Measurements from ENCODE around the gene ETNPPL.

Gene ETNPPL

DNA sequence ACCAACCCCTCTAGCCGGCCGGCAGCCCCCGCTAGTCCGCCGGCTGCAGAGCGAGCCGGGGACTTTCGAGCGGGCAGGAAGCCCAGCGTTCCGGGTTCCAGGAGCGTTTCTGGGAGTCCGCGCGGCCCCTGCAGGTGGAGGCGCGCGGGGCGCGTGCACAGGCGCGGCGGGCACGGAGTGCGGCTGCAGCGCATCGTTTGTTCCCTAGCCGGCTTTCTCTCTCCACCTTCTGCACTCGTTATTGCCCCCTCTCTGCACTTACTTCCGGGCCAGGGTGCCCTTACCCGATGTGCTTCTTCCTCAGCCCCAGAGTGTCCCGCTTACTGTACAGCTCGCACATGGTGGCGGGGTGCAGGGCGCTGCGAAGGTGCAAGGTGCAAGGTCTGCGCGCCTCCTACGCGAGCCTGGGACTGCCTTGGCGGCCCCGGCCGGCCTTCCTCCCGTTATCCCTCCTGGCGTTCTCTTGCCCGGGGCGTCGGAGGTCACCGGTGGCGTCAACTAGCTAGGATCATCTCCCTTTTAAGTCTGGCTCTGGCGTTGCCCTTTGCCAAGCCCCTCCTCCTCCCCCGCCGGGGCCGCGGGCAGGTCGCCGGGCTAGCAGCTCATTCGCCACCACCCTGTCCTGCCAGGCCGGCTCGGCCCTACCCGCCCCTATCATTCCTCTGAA is at the start of gene ETNPPL:
Gene ETNPPL (minus strand): TSS at position 495 of the 667 bp plus-strand sequence. CDS start 155 bp downstream, at position 340.
- no peaks in the 10 kb centered on the region for H3K36me3 ChIP-seq
- H3K4me3 ChIP-seq = peak within 1 kb of the TSS; percentile 45 to 49
- H3K4me1 ChIP-seq = peaks cover 0 to 16% (median 8%) of the 10 kb centered on the region in 4 donors
- TF ChIP-seq CTCF (IDR thresholded peaks at IDR 0.05) = no peak
- peaks cover 0 to 4% (median 0%) of the 10 kb centered on the region in 3 donors for H3K9me3 ChIP-seq
- H3K27me3 ChIP-seq = peaks cover 0 to 17% of the 10 kb centered on the region in 2 donors
- no peak within 1 kb of the TSS for H3K27ac ChIP-seq
- intact Hi-C loops (cut with DNase I; ENCODE audit: low total_unique reads) = no loop called here
- no peak for DNase-seq

DNA sequence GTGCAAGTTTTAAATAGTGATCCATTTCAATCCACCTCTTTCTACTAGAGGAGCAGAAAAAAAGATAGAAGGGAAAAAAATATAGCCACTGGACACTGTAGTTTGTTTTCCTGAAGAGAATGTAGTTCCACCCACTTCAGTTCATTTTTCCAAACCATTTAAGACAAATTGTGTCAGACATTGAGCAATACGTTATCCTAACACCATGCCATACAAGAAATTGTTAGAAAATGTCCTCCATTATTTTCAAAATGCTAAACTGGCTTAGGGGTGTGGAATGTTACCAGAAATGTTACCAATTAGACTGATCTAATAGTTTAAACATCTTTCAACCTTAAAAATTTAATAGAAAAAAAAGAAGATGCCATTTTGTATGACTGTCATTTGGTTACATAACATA is 48.6 kb upstream of the ETNPPL start:
- intact Hi-C loops (cut with DNase I; ENCODE audit: low total_unique reads) = no loop called here
- no peak for DNase-seq
- TF ChIP-seq CTCF (IDR thresholded peaks at IDR 0.05) = no peak
- Histone ChIP-seq H3K27me3 (no peaks in the 10 kb centered on the region), H3K9me3 (no peaks in the 10 kb centered on the region), H3K27ac (no peak overlapping the region), H3K4me1 (no peaks in the 10 kb centered on the region), H3K36me3 (no peaks in the 10 kb centered on the region), H3K4me3 (no peak overlapping the region)

DNA sequence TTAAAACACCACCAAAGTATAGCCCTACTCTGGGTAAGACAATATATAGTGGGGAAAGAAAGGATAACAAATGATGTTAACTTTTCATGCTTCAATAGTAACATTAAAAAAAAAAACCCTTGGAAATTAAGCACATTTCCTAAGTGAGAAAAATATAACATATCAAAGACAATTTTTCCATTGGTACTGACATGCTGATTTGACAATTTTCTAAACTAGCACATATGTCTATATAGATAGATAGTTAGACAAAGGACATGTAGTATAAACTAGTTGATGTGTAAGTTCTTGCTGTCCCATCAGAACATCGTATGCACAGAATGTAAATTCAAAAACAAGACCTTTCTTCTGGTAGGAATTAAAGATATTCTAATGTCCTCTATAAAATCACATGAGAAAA is 47.2 kb upstream of the ETNPPL start:
- H3K36me3 ChIP-seq = no peaks in the 10 kb centered on the region
- no peak for TF ChIP-seq CTCF (IDR thresholded peaks at IDR 0.05)
- H3K9me3 ChIP-seq = no peaks in the 10 kb centered on the region
- no peaks in the 10 kb centered on the region for H3K27me3 ChIP-seq
- no peak for DNase-seq
- no peaks in the 10 kb centered on the region for H3K4me1 ChIP-seq
- intact Hi-C loops (cut with DNase I; ENCODE audit: low total_unique reads) = no loop called here
- H3K4me3 ChIP-seq = no peak overlapping the region
- no peak overlapping the region for H3K27ac ChIP-seq

DNA sequence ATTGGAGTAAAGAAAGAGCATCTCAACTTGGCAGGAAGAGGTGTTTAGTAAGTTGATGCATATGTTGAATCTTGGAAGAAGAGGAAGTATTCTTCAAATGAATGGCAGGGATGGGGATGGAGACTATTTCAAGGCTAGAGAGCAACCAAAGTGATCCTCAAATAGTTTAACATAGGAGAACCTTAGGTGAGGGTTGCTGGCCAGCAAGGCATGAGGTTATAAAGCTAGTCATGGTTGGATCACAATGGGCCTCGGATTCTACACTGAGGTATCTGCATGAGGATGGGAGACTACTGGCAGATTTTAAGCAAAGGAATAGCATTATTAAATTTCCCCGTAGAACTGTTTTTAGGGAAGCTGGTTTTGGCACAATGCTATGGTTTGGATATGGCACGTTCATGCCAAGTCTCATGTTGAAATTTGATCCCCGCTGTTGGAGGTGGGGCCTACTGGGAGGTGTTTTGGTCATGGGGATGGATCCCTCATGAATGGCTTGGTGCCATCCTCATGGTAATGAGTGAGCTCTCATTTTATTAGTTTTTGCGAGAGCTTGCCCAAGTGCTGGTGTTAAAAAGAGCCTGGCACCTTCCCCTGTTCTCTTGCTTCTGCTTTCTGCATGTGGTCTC is 41.9 kb upstream of the ETNPPL start:
- intact Hi-C loops (cut with DNase I; ENCODE audit: low total_unique reads) = no loop called here
- H3K4me3 ChIP-seq = no peak overlapping the region
- H3K27ac ChIP-seq = no peak overlapping the region
- H3K9me3 ChIP-seq = no peaks in the 10 kb centered on the region
- H3K27me3 ChIP-seq = no peaks in the 10 kb centered on the region
- H3K4me1 ChIP-seq = no peaks in the 10 kb centered on the region
- H3K36me3 ChIP-seq = no peaks in the 10 kb centered on the region
- DNase-seq = no peak
- no peak for TF ChIP-seq CTCF (IDR thresholded peaks at IDR 0.05)

DNA sequence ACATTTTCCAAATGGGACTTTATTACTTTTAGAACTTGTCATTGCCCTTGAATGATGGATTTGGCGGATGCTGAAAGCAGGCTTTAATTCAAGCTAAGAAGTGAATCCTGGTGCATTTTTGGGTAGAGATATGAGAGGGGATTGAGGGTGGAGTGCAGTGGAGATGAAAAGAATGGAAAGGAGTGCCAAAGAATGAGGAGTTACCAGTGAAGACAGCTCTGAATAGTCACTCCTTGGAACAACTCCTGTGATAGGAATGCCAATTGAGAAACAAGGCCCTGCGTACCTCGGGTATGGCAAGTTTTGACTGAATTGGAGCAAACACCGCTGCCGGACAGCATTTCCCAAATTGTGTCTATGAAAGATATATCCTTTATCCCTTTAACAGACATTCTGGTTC is 36.5 kb upstream of the ETNPPL start:
- no peak for DNase-seq
- intact Hi-C loops (cut with DNase I; ENCODE audit: low total_unique reads) = no loop called here
- no peaks in the 10 kb centered on the region for H3K9me3 ChIP-seq
- peaks cover 0 to 11% (median 0%) of the 10 kb centered on the region in 4 donors for H3K4me1 ChIP-seq
- no peaks in the 10 kb centered on the region for H3K27me3 ChIP-seq
- no peak for TF ChIP-seq CTCF (IDR thresholded peaks at IDR 0.05)
- no peak overlapping the region for H3K4me3 ChIP-seq
- H3K36me3 ChIP-seq = no peaks in the 10 kb centered on the region
- no peak overlapping the region for H3K27ac ChIP-seq
